Activated T-helper 1 cell treated with anti-CD3 and anti-CD28 coated beads, Interleukin-12 subunit alpha, Interleukin-12 subunit beta, Interleukin-2, Interleukin-4 antibody, amounts not matched to agents 30 ng/mL and 10 ng/mL and 1 ng/mL, durations not matched to agents 14 hours and 24 hours and 36 hours (primary cell): ENCODE results near the gene ACOX3. TPM values are rescaled to one million over a fixed set of nuclear protein-coding genes. Genes with fewer than 3 reads are reported as not detected.

Experiments used
- DNase-seq: peaks from one replicate; pipeline ENCODE4 v3.0.0; 2021; ENCODE audit warnings: low spot score
- H3K27ac Mint-ChIP-seq: one replicate; pipeline ENCODE4 v1.8.0; 2021; ENCODE audit warnings: mild to moderate bottlenecking, mixed read lengths
- H3K27me3 Mint-ChIP-seq: one replicate; pipeline ENCODE4 v1.8.0; 2022; ENCODE audit warnings: mild to moderate bottlenecking, moderate library complexity, mixed read lengths; ENCODE audit not compliant: insufficient read depth
- H3K36me3 Mint-ChIP-seq: one replicate; pipeline ENCODE4 v1.8.0; 2021; ENCODE audit warnings: low read depth, mixed read lengths
- H3K4me1 Mint-ChIP-seq: one replicate; pipeline ENCODE4 v1.8.0; 2021; ENCODE audit warnings: low read depth, mixed read lengths
- H3K4me3 Mint-ChIP-seq: one replicate; pipeline ENCODE4 v1.8.0; 2021; ENCODE audit warnings: mild to moderate bottlenecking, moderate library complexity, mixed read lengths
- H3K9me3 Mint-ChIP-seq: one replicate; pipeline ENCODE4 v1.8.0; 2021; ENCODE audit warnings: mixed read lengths
- intact Hi-C: fragments of 100-400 bp; cut with micrococcal nuclease; formaldehyde crosslinking; loops from one replicate; pipeline ENCODE4 v1.15.1; 2024
- total RNA-seq: library from RNA; stranded (reverse); gene quantifications from 2 replicates; pipeline ENCODE4 v1.2.3, GENCODE V29; 2022

ACOX3 gene
- total RNA-seq, 1 donor from 2014 or later = 20.7 TPM

- Mint-ChIP-seq H3K4me3 (no peak overlapping the region), H3K27ac (no peak overlapping the region), H3K4me1 (no peaks in the 10 kb centered on the region), H3K36me3 (no peaks in the 10 kb centered on the region), H3K9me3 (no peaks in the 10 kb centered on the region), H3K27me3 (no peaks in the 10 kb centered on the region)
- no peak for DNase-seq
- intact Hi-C loops = no loop called here
Measured at GRCh38 chr4:8383451-8384160, 56.9 kb downstream of the ACOX3 start.

- intact Hi-C loops = no loop called here
- H3K4me3 Mint-ChIP-seq = no peak overlapping the region
- no peak for DNase-seq
- no peaks in the 10 kb centered on the region for H3K27me3 Mint-ChIP-seq
- no peaks in the 10 kb centered on the region for H3K36me3 Mint-ChIP-seq
- H3K9me3 Mint-ChIP-seq = no peaks in the 10 kb centered on the region
- no peak overlapping the region for H3K27ac Mint-ChIP-seq
- H3K4me1 Mint-ChIP-seq = no peaks in the 10 kb centered on the region
Measured at GRCh38 chr4:8383016-8383415, 57.5 kb downstream of the ACOX3 start.

- no peaks in the 10 kb centered on the region for H3K9me3 Mint-ChIP-seq
- H3K36me3 Mint-ChIP-seq = no peaks in the 10 kb centered on the region
Measured at GRCh38 chr4:8381814-8382581, 58.5 kb downstream of the ACOX3 start.

GRCh38 chr4:8380511-8381415 lies 59.8 kb downstream of the ACOX3 start:
- no peak overlapping the region for H3K27ac Mint-ChIP-seq
- no peaks in the 10 kb centered on the region for H3K9me3 Mint-ChIP-seq
- no peak overlapping the region for H3K4me3 Mint-ChIP-seq
- intact Hi-C loops = no loop called here
- H3K4me1 Mint-ChIP-seq = no peaks in the 10 kb centered on the region
- DNase-seq = no peak
- H3K36me3 Mint-ChIP-seq = no peaks in the 10 kb centered on the region
- H3K27me3 Mint-ChIP-seq = no peaks in the 10 kb centered on the region

More at GRCh38 chr4:8381814-8382581, 58.5 kb downstream of the ACOX3 start:
- intact Hi-C loops = no loop called here
- Mint-ChIP-seq H3K4me1 (no peaks in the 10 kb centered on the region), H3K27me3 (no peaks in the 10 kb centered on the region), H3K4me3 (no peak overlapping the region), H3K27ac (no peak overlapping the region)
- DNase-seq = no peak

GRCh38 chr4:8379771-8380170 lies 60.8 kb downstream of the ACOX3 start:
- intact Hi-C loops = no loop called here
- H3K9me3 Mint-ChIP-seq = no peaks in the 10 kb centered on the region

GRCh38 chr4:8379281-8379680 lies 61.2 kb downstream of the ACOX3 start:
- intact Hi-C loops = no loop called here
- Mint-ChIP-seq H3K27ac (no peak overlapping the region), H3K36me3 (no peaks in the 10 kb centered on the region), H3K4me1 (no peaks in the 10 kb centered on the region), H3K9me3 (no peaks in the 10 kb centered on the region), H3K4me3 (no peak overlapping the region), H3K27me3 (no peaks in the 10 kb centered on the region)
- DNase-seq = no peak

More at GRCh38 chr4:8379771-8380170, 60.8 kb downstream of the ACOX3 start:
- Mint-ChIP-seq H3K36me3 (no peaks in the 10 kb centered on the region), H3K27ac (no peak overlapping the region), H3K4me3 (no peak overlapping the region), H3K27me3 (no peaks in the 10 kb centered on the region), H3K4me1 (no peaks in the 10 kb centered on the region)
- no peak for DNase-seq

DNA sequence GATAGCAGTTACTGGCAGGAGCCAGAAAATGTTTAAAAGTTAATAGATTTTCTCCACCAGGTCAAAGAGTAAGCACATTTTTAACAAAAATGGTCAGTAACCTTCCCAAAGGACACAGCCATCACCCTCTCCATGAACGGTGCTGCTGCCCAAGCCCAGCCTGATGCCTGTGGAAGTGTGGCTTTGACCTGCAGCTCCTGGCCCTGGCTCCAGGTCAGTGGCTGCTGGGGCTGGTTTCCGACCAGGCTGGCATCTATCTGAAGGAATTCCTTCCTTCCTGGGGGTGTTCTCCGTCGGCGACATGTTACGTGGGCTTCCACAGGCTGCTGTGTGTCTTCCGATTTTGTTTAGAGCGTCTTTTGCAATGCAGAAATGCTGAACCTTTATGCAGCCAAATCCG lies 61.7 kb downstream of the ACOX3 start:
- Mint-ChIP-seq H3K4me1 (no peaks in the 10 kb centered on the region), H3K36me3 (no peaks in the 10 kb centered on the region), H3K27ac (no peak overlapping the region), H3K4me3 (no peak overlapping the region), H3K9me3 (no peaks in the 10 kb centered on the region), H3K27me3 (no peaks in the 10 kb centered on the region)
- intact Hi-C loops = no loop called here
- DNase-seq = no peak

GRCh38 chr4:8378101-8378724 lies 62.3 kb downstream of the ACOX3 start:
- H3K27ac Mint-ChIP-seq = no peak overlapping the region
- H3K36me3 Mint-ChIP-seq = no peaks in the 10 kb centered on the region
- intact Hi-C loops = no loop called here

GRCh38 chr4:8377103-8378075 lies 63.1 kb downstream of the ACOX3 start:
- no peaks in the 10 kb centered on the region for H3K4me1 Mint-ChIP-seq
- H3K36me3 Mint-ChIP-seq = no peaks in the 10 kb centered on the region
- H3K27ac Mint-ChIP-seq = no peak overlapping the region
- intact Hi-C loops = no loop called here
- no peak for DNase-seq
- no peaks in the 10 kb centered on the region for H3K27me3 Mint-ChIP-seq
- H3K4me3 Mint-ChIP-seq = no peak overlapping the region
- no peaks in the 10 kb centered on the region for H3K9me3 Mint-ChIP-seq

More at GRCh38 chr4:8378101-8378724, 62.3 kb downstream of the ACOX3 start:
- no peak overlapping the region for H3K4me3 Mint-ChIP-seq
- H3K27me3 Mint-ChIP-seq = no peaks in the 10 kb centered on the region
- H3K9me3 Mint-ChIP-seq = no peaks in the 10 kb centered on the region
- DNase-seq = no peak
- no peaks in the 10 kb centered on the region for H3K4me1 Mint-ChIP-seq

DNA sequence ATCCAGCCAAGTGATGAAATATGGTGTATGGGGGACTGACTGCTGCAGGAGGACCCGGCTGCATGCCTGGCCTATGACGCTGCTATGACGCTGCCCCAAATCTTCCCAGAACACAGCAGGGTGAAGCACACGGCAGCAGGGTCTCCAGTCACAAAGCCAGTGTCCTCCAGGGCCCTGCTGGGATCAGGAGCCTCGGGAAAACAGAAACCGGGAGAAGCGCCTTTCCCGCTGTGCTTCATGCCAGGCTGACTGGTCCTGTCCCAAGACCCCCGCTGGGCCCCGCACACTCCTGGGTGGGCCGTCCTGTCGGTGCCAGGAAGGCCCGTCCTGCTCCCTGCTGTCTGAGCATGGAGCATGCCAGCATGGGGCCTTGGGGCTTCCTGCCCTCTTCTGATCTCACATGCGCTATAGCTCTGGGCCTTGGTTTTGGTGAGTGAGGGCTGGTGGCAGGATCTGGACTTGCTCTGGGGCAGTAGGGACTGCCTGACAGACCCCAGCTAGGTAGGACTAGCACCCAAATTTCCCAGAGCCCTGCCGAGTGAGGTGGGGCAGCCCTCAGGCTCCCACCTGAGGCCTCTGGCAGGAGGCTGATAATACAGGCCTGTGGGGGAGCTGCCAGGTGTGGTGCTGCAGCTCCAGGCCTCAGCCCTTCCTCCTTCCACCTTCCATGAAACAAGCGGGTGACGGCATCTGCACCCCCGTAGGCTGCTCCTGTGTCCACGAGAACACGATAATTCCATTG lies 64.0 kb downstream of the ACOX3 start:
- H3K9me3 Mint-ChIP-seq = no peaks in the 10 kb centered on the region
- H3K4me3 Mint-ChIP-seq = no peak overlapping the region
- intact Hi-C loops = no loop called here
- no peaks in the 10 kb centered on the region for H3K36me3 Mint-ChIP-seq
- H3K27ac Mint-ChIP-seq = no peak overlapping the region
- no peaks in the 10 kb centered on the region for H3K27me3 Mint-ChIP-seq
- H3K4me1 Mint-ChIP-seq = no peaks in the 10 kb centered on the region
- no peak for DNase-seq

DNA sequence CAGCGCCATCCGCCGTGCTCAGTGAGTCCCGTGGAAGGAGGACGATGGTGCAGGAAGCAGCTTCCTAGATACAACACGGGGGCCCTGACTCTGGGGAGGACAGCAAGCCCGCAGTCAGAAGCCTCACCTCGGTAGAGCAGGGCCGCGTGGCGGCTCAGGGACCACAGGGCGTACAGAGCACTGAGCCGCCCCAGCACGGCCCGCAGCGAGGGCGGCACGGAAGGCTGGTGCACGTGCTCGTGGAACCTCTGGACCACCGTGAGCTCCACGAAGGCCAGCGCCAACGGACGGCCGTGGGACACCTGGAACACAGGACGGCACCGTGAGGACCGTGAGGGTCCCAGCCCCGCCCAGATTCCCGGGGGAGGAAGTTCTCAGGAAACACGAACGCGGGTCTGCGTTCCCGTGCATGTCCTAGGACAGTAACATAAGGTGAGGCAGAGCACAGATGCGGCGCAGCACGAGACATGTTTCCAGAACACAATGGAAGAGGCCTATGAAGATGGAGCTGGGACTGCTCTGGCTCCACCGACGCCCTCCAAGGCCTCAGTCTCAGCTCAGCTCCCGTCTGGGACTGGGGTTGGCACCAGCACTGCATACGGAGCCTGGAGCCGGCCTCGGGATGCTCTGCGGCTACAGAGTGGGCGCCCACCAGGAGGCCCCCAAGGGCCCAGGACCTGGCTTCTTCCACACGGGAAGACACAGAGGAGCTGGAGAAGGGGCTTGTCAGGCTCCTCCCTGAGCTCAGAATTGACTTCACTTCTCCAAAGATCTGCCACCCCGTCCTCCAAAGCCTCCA lies 65.5 kb downstream of the ACOX3 start:
- intact Hi-C loops = no loop called here
- no peaks in the 10 kb centered on the region for H3K36me3 Mint-ChIP-seq
- no peaks in the 10 kb centered on the region for H3K4me1 Mint-ChIP-seq

More for the DNA sequence above, 65.5 kb downstream of the ACOX3 start:
- Mint-ChIP-seq H3K4me3 (no peak overlapping the region), H3K27me3 (no peaks in the 10 kb centered on the region), H3K27ac (no peak overlapping the region), H3K9me3 (no peaks in the 10 kb centered on the region)
- DNase-seq = no peak
